NCI-H446 treated with DMSO at 0.1 percent for 48 hours (cell line): Measurements from ENCODE around the gene OR8D2.
"Not testable (repeated sequence)": the region's sequence is repeated elsewhere in the genome, so short reads cannot be mapped to it uniquely, and the experiment has no call there.

Experiments used
- DNase-seq: peaks from one replicate; lab custom pipeline; 2025; lab: John Stamatoyannopoulos, UW

Gene OR8D2

DNA sequence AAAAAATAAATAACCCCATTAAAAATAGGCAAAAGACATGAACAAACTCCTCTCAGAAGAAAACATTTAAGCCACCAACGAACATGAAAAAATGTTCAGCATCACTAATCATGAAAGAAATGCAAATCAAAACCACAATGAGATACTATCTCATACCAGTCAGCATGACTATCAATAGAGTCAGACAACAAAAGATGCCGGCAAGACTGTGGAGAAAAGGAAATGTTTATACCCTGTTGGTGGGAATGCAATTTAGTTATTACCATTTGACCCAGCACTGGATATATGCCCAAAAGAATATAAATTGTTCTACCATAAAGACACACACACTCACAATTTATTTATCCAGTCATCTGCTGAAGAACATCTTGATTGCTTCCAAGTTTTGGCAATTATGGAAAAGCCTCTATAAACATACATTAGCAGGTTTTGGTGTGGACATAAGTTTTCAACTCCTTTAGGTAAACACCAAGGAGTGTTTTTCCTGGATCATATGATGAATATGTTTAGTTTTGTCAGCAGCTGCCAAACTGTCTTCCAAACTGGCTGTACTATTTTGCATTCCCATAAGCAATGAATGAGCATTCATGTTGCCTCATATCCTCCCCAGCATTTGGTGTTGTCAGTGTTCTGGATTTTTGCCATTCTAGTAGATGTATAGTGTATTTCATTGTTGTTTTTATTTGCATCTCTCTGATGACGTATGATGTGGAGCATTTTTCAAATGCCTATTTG is 34.2 kb downstream of the OR8D2 start:
- DNase-seq = no peak

DNA sequence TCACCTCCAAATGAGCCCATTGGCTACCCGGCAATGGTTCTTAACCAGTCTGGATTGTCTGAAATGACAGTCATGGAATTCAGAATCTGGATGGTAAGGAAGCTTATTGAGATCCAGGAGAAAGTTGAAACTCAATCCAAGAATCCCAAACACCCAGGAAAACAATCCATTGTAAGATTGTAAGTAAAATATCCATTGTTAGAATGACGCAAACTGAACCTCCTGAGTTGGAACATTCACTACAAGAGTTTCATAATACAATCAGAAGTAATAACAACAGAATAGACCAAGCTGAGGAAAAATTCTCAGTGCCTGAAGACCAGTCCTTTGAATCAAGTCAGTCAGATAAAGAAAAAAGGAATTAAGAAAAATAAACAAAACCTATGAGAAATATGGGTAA is 41.7 kb downstream of the OR8D2 start:
- DNase-seq = no peak

GRCh38 chr11:124277804-124278203 is 42.2 kb downstream of the OR8D2 start:
- DNase-seq = no peak

DNA sequence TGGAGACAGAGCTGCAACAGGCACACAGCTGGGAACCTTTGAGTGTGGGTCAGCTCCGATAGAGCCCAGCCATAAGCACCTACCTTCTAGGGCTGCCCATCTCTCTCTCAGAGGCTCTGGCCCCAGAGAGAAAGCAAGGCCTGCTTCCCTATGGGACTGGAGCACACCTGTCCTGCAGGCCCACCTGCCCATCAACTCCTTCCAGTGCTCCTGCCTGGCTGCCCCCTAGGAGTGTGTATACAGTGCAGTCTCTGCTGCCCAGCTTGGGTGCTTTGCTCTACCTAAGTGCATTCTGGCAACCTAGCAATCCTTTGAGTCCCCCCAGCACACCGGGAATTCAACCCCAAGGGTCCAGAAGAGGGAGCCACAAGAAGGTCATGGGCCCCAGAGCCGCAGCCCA is 42.8 kb downstream of the OR8D2 start:
- no peak for DNase-seq

- DNase-seq = no peak
These were observed 43.9 kb downstream of the OR8D2 start for GRCh38 chr11:124276081-124276480.

GRCh38 chr11:124274000-124274399 is 46.0 kb downstream of the OR8D2 start:
- no peak for DNase-seq

- DNase-seq = not testable (repeated sequence)
These were observed 49.1 kb downstream of the OR8D2 start for GRCh38 chr11:124270886-124271285.
